ENCODE data around the gene MCRIP1. TPM values are rescaled to one million over a fixed set of nuclear protein-coding genes. Genes with fewer than 3 reads are reported as not detected.
A peak's percentile ranks its signal among the peaks of the same experiment; 100 is the strongest.

MCRIP1 gene
- total and polyA plus RNA-seq, 2 of the 13 experiments (the other 11 are each of a cell fraction or from before 2014, with no cell fraction given): 79.7 to 84.9 TPM

DNA sequence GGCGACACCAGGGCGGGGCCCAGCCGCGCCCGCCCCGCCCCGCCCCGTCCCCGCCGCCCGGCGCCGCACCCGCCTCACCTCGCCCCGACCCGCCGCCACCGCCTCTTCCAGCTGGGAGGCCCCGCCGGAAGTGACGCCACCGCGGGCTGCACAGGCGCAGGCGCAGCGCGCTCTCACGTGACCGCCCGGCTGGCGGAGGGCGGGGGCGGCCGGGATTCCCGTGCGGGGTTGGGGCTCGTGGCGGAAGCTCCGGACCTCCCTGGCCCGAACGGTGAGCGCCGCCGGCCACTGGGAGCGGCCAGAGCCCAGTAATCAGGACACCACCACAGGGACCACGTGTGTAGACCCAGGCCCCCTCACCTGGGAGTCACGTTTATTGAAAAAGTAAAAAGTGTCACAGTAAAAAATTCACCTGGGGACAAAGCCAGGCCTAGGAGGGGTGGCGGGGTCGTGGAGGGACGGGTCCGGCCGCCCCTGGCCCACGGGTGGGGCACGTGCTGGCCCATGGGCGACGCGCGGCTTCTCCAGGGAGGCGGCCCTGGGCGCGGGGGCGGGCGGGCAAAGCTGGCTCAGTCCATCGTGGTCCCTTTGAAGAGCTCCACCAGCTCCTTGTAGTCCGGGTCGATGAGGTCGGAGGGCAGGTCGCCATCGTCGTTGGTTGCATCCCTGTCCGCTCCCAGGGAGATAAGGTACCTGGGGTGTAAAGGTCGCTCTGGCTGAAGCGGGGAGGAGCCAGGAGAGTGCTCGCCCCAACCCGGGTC is at the start of gene MCRIP1 (continued):
- TF ChIP-seq ZBTB1 (CRISPR knock-in tag; IDR thresholded peaks at IDR 0.05; ENCODE audit: borderline replicate concordance) (no peak), AHR (CRISPR knock-in tag; IDR thresholded peaks at IDR 0.05) (peak; percentile 96; the same call in 1 of the 2 replicates), ZNF274 (CRISPR knock-in tag; IDR thresholded peaks at IDR 0.05) (peak; percentile 81), ZNF382 (CRISPR knock-in tag; IDR thresholded peaks at IDR 0.05; ENCODE audit: borderline replicate concordance) (no peak), GABPA (IDR thresholded peaks at IDR 0.05; ENCODE audit: low read depth, low read length) (peak; percentile 87), GABPA (CRISPR knock-in tag; IDR thresholded peaks at IDR 0.05; ENCODE audit: low read depth) (peak; percentile 79), ZNF101 (CRISPR knock-in tag; IDR thresholded peaks at IDR 0.05; ENCODE audit: borderline replicate concordance, low read depth) (peak; percentile 96), ATF7 (IDR thresholded peaks at IDR 0.05) (no peak), ATF7 (CRISPR knock-in tag; IDR thresholded peaks at IDR 0.05) (peak; percentile 65; the same call in 1 of the 2 replicates), ZNF549 (CRISPR knock-in tag; IDR thresholded peaks at IDR 0.05) (peak; percentile 80; the same call in 1 of the 2 replicates), ASH2L (IDR thresholded peaks at IDR 0.05; ENCODE audit: insufficient read length, low read depth, low read length) (peak; percentile 79), SNRNP70 (IDR thresholded peaks at IDR 0.05; ENCODE audit: low read depth, low read length) (no peak), ZNF782 (CRISPR knock-in tag; IDR thresholded peaks at IDR 0.05; ENCODE audit: borderline replicate concordance) (peak; percentile 95; the same call in 1 of the 2 replicates)
- TF ChIP-seq, protein P1, sequence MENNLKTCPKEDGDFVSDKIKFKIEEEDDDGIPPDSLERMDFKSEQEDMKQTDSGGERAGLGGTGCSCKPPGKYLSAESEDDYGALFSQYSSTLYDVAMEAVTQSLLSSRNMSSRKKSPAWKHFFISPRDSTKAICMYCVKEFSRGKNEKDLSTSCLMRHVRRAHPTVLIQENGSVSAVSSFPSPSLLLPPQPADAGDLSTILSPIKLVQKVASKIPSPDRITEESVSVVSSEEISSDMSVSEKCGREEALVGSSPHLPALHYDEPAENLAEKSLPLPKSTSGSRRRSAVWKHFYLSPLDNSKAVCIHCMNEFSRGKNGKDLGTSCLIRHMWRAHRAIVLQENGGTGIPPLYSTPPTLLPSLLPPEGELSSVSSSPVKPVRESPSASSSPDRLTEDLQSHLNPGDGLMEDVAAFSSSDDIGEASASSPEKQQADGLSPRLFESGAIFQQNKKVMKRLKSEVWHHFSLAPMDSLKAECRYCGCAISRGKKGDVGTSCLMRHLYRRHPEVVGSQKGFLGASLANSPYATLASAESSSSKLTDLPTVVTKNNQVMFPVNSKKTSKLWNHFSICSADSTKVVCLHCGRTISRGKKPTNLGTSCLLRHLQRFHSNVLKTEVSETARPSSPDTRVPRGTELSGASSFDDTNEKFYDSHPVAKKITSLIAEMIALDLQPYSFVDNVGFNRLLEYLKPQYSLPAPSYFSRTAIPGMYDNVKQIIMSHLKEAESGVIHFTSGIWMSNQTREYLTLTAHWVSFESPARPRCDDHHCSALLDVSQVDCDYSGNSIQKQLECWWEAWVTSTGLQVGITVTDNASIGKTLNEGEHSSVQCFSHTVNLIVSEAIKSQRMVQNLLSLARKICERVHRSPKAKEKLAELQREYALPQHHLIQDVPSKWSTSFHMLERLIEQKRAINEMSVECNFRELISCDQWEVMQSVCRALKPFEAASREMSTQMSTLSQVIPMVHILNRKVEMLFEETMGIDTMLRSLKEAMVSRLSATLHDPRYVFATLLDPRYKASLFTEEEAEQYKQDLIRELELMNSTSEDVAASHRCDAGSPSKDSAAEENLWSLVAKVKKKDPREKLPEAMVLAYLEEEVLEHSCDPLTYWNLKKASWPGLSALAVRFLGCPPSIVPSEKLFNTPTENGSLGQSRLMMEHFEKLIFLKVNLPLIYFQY (CRISPR knock-in tag; IDR thresholded peaks at IDR 0.05; ENCODE audit: borderline replicate concordance): 0 out of 2 replicates have a peak, but pooled peaks have one; percentile 58
- TF ChIP-seq, protein P2, sequence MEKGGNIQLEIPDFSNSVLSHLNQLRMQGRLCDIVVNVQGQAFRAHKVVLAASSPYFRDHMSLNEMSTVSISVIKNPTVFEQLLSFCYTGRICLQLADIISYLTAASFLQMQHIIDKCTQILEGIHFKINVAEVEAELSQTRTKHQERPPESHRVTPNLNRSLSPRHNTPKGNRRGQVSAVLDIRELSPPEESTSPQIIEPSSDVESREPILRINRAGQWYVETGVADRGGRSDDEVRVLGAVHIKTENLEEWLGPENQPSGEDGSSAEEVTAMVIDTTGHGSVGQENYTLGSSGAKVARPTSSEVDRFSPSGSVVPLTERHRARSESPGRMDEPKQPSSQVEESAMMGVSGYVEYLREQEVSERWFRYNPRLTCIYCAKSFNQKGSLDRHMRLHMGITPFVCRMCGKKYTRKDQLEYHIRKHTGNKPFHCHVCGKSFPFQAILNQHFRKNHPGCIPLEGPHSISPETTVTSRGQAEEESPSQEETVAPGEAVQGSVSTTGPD (CRISPR knock-in tag; IDR thresholded peaks at IDR 0.05): no peak
- TF ChIP-seq, protein P3, sequence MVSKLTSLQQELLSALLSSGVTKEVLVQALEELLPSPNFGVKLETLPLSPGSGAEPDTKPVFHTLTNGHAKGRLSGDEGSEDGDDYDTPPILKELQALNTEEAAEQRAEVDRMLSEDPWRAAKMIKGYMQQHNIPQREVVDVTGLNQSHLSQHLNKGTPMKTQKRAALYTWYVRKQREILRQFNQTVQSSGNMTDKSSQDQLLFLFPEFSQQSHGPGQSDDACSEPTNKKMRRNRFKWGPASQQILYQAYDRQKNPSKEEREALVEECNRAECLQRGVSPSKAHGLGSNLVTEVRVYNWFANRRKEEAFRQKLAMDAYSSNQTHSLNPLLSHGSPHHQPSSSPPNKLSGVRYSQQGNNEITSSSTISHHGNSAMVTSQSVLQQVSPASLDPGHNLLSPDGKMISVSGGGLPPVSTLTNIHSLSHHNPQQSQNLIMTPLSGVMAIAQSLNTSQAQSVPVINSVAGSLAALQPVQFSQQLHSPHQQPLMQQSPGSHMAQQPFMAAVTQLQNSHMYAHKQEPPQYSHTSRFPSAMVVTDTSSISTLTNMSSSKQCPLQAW (CRISPR knock-in tag; IDR thresholded peaks at IDR 0.05): peak; percentile 50
- TF ChIP-seq, protein P4, sequence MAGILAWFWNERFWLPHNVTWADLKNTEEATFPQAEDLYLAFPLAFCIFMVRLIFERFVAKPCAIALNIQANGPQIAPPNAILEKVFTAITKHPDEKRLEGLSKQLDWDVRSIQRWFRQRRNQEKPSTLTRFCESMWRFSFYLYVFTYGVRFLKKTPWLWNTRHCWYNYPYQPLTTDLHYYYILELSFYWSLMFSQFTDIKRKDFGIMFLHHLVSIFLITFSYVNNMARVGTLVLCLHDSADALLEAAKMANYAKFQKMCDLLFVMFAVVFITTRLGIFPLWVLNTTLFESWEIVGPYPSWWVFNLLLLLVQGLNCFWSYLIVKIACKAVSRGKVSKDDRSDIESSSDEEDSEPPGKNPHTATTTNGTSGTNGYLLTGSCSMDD (CRISPR knock-in tag; IDR thresholded peaks at IDR 0.05): peak; percentile 79; the same call in 1 of the 2 replicates
- TF ChIP-seq, protein P5, sequence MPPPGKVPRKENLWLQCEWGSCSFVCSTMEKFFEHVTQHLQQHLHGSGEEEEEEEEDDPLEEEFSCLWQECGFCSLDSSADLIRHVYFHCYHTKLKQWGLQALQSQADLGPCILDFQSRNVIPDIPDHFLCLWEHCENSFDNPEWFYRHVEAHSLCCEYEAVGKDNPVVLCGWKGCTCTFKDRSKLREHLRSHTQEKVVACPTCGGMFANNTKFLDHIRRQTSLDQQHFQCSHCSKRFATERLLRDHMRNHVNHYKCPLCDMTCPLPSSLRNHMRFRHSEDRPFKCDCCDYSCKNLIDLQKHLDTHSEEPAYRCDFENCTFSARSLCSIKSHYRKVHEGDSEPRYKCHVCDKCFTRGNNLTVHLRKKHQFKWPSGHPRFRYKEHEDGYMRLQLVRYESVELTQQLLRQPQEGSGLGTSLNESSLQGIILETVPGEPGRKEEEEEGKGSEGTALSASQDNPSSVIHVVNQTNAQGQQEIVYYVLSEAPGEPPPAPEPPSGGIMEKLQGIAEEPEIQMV (CRISPR knock-in tag; IDR thresholded peaks at IDR 0.05; ENCODE audit: low read depth): peak; percentile 61; the same call in 1 of the 2 replicates
- TF ChIP-seq, protein P6, sequence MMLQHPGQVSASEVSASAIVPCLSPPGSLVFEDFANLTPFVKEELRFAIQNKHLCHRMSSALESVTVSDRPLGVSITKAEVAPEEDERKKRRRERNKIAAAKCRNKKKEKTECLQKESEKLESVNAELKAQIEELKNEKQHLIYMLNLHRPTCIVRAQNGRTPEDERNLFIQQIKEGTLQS (CRISPR knock-in tag; IDR thresholded peaks at IDR 0.05): peak; percentile 20; the same call in 1 of the 2 replicates
